ENCODE results near the gene FOXI3. TPM values are rescaled to one million over a fixed set of nuclear protein-coding genes. Genes with fewer than 3 reads are reported as not detected.

FOXI3 gene
- total and polyA plus RNA-seq, 2 experiments from 2014 or later = not detected

- Histone ChIP-seq H3K9me2 (replicated peaks; ENCODE audit: insufficient read depth) (no peaks in the 10 kb centered on the region), H2AFZ (no peak overlapping the region), H3K9me3 (ENCODE audit: low read depth) (no peaks in the 10 kb centered on the region), H3K4me2 (no peak overlapping the region), H3K4me1 (ENCODE audit: insufficient read depth) (no peaks in the 10 kb centered on the region), H3K79me2 (no peaks in the 10 kb centered on the region), H3K36me3 (replicated peaks; ENCODE audit: insufficient read depth, low read depth) (no peaks in the 10 kb centered on the region), H4K20me1 (ENCODE audit: insufficient read depth, poor library complexity, severe bottlenecking) (no peaks in the 10 kb centered on the region), H3K27me3 (no peaks in the 10 kb centered on the region), H3K4me3 (no peak overlapping the region), H3K27ac (no peak overlapping the region)
- TF ChIP-seq CTCF (IDR thresholded peaks at IDR 0.05; ENCODE audit: poor library complexity) (no peak), EZH2 (IDR thresholded peaks at IDR 0.05; ENCODE audit: borderline replicate concordance) (no peak), EZH2phosphoT487 (IDR thresholded peaks at IDR 0.05; ENCODE audit: low read depth, severe bottlenecking, unreplicated experiment) (no peak)
- WGBS (ENCODE audit: low lambda C conversion rate, missing lambda C conversion rate) = 62% methylated on average over 4 of the region's 4 CpGs
- no peak for DNase-seq (ENCODE audit: low spot score)
Observed at GRCh38 chr2:88400037-88400767, 52.3 kb downstream of the FOXI3 start.

GRCh38 chr2:88398180-88398579 is 54.3 kb downstream of the FOXI3 start:
- H3K9me2 ChIP-seq (replicated peaks; ENCODE audit: insufficient read depth) = no peaks in the 10 kb centered on the region
- no peaks in the 10 kb centered on the region for H3K9me3 ChIP-seq (ENCODE audit: low read depth)
- H2AFZ ChIP-seq = no peak overlapping the region
- no peaks in the 10 kb centered on the region for H3K4me1 ChIP-seq (ENCODE audit: insufficient read depth)
- no peak for DNase-seq (ENCODE audit: low spot score)
- no peak overlapping the region for H3K4me3 ChIP-seq
- H4K20me1 ChIP-seq (ENCODE audit: insufficient read depth, poor library complexity, severe bottlenecking) = no peaks in the 10 kb centered on the region
- 71% methylated on average over 5 of the region's 5 CpGs for WGBS (ENCODE audit: low lambda C conversion rate, missing lambda C conversion rate)
- H3K27me3 ChIP-seq = no peaks in the 10 kb centered on the region
- H3K27ac ChIP-seq = no peak overlapping the region
- TF ChIP-seq EZH2phosphoT487 (IDR thresholded peaks at IDR 0.05; ENCODE audit: low read depth, severe bottlenecking, unreplicated experiment) (no peak), EZH2 (IDR thresholded peaks at IDR 0.05; ENCODE audit: borderline replicate concordance) (no peak), CTCF (IDR thresholded peaks at IDR 0.05; ENCODE audit: poor library complexity) (no peak)
- no peak overlapping the region for H3K4me2 ChIP-seq
- no peaks in the 10 kb centered on the region for H3K36me3 ChIP-seq (replicated peaks; ENCODE audit: insufficient read depth, low read depth)
- no peaks in the 10 kb centered on the region for H3K79me2 ChIP-seq

Small RNA genes lying within 50 kb of the gene (small RNA-seq; reads per million reads assigned to genes)
- not detected for gene RNU6-1007P

Other genes with a start within 250 kb of the FOXI3 start
- 38.1 and 41.9 TPM in 2 replicates for gene EIF2AK3, start 174.8 kb upstream of the FOXI3 start, total RNA-seq
- 19.5 and 21.0 TPM in 2 replicates for gene EIF2AK3, start 174.8 kb upstream of the FOXI3 start, polyA plus RNA-seq
- gene RPIA, start 239.0 kb upstream of the FOXI3 start, total RNA-seq = 7.0 and 7.7 TPM in 2 replicates
- gene RPIA, start 239.0 kb upstream of the FOXI3 start, polyA plus RNA-seq = 14.8 and 17.6 TPM in 2 replicates